Suprapubic skin (tissue), 3 donors: ENCODE results near the gene PLXDC2.

Source experiments
- POLR2AphosphoS5 ChIP-seq, 3 donors: sonication (generic); formaldehyde crosslinking; IDR thresholded peaks; one replicate each; pipeline ENCODE4 v1.6.1; 2017; ENCODE audit warnings: antibody characterized with exemption in 3 of 3
- TF ChIP-seq, protein P1 (sequence below), 2 donors: fragments of 200-600 bp in 1 of 2; fragments of 450-650 bp in 1 of 2; sonication (generic) in 1 of 2; IDR thresholded peaks; one replicate each; pipeline ENCODE4 v1.5.1; 2016 to 2019; ENCODE audit warnings: antibody characterized with exemption in 2 of 2, mild to moderate bottlenecking in 1 of 2, moderate library complexity in 1 of 2

DNA sequence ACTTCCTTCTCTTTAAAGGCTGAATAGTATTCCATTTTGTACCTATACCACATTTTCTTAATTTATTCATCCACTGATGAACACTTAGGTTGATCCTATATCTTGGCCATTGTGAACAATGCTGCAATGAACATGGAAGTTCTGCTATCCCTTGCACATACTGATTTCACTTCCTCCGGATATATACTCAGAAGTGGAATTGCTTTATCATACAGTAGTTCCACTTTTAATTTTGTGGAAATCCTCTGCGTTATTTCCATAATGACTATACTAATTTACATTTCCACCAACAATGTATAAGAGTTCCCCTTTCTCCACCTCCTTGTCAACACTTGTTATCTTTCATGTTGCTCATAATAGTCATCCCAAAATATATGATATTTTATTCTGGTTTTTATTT lies 312.6 kb downstream of the PLXDC2 start:
- TF ChIP-seq, protein P1, sequence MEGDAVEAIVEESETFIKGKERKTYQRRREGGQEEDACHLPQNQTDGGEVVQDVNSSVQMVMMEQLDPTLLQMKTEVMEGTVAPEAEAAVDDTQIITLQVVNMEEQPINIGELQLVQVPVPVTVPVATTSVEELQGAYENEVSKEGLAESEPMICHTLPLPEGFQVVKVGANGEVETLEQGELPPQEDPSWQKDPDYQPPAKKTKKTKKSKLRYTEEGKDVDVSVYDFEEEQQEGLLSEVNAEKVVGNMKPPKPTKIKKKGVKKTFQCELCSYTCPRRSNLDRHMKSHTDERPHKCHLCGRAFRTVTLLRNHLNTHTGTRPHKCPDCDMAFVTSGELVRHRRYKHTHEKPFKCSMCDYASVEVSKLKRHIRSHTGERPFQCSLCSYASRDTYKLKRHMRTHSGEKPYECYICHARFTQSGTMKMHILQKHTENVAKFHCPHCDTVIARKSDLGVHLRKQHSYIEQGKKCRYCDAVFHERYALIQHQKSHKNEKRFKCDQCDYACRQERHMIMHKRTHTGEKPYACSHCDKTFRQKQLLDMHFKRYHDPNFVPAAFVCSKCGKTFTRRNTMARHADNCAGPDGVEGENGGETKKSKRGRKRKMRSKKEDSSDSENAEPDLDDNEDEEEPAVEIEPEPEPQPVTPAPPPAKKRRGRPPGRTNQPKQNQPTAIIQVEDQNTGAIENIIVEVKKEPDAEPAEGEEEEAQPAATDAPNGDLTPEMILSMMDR (IDR thresholded peaks at IDR 0.05), result no peak
- TF ChIP-seq POLR2AphosphoS5 (IDR thresholded peaks at IDR 0.05), result no peak
